ENCODE measurements around the gene PCBD1. TPM values are rescaled to one million over a fixed set of nuclear protein-coding genes. Genes with fewer than 3 reads are reported as not detected.
"Not testable (repeated sequence)": the region's sequence is repeated elsewhere in the genome, so short reads cannot be mapped to it uniquely, and the experiment has no call there.

The PCBD1 gene
- total RNA-seq, 1 donor from 2014 or later, result 36.6 TPM

- H3K36me3 Mint-ChIP-seq (ENCODE audit: unreplicated experiment), result peaks cover 29% of the 10 kb centered on the region
- TF ChIP-seq CTCF (IDR thresholded peaks at IDR 0.05), result no peak
- peak overlapping the region; percentile 24 for H3K27ac Mint-ChIP-seq (ENCODE audit: unreplicated experiment)
- H3K4me1 Mint-ChIP-seq (ENCODE audit: unreplicated experiment), result peaks cover 23% of the 10 kb centered on the region
- no peak for DNase-seq (ENCODE audit: extremely low spot score, unreplicated experiment)
- no peaks in the 10 kb centered on the region for H3K9me3 Mint-ChIP-seq (ENCODE audit: unreplicated experiment)
- H3K4me3 Mint-ChIP-seq (ENCODE audit: unreplicated experiment), result no peak overlapping the region
- no peaks in the 10 kb centered on the region for H3K27me3 Mint-ChIP-seq (ENCODE audit: unreplicated experiment)
These were observed 24.8 kb downstream of the PCBD1 start for GRCh38 chr10:70863470-70864160.

- H3K4me3 Mint-ChIP-seq (ENCODE audit: unreplicated experiment); H3K27me3 Mint-ChIP-seq (ENCODE audit: unreplicated experiment): not testable (repeated sequence)
- H3K4me1 Mint-ChIP-seq (ENCODE audit: unreplicated experiment), result peaks cover 23% of the 10 kb centered on the region
These were observed 26.7 kb downstream of the PCBD1 start for GRCh38 chr10:70861495-70862197.

GRCh38 chr10:70858759-70859158 lies 29.6 kb downstream of the PCBD1 start:
- no peak overlapping the region for H3K27ac Mint-ChIP-seq (ENCODE audit: unreplicated experiment)
- peaks cover 3% of the 10 kb centered on the region for H3K4me1 Mint-ChIP-seq (ENCODE audit: unreplicated experiment)
- DNase-seq (ENCODE audit: extremely low spot score, unreplicated experiment), result no peak
- peaks cover 42% of the 10 kb centered on the region for H3K36me3 Mint-ChIP-seq (ENCODE audit: unreplicated experiment)
- no peaks in the 10 kb centered on the region for H3K9me3 Mint-ChIP-seq (ENCODE audit: unreplicated experiment)
- TF ChIP-seq CTCF (IDR thresholded peaks at IDR 0.05), result no peak
- no peaks in the 10 kb centered on the region for H3K27me3 Mint-ChIP-seq (ENCODE audit: unreplicated experiment)
- no peak overlapping the region for H3K4me3 Mint-ChIP-seq (ENCODE audit: unreplicated experiment)

More at GRCh38 chr10:70861495-70862197, 26.7 kb downstream of the PCBD1 start:
- peaks cover 38% of the 10 kb centered on the region for H3K36me3 Mint-ChIP-seq (ENCODE audit: unreplicated experiment)
- not testable (repeated sequence) for H3K9me3 Mint-ChIP-seq (ENCODE audit: unreplicated experiment); DNase-seq (ENCODE audit: extremely low spot score, unreplicated experiment); H3K27ac Mint-ChIP-seq (ENCODE audit: unreplicated experiment)

- Mint-ChIP-seq H3K9me3 (ENCODE audit: unreplicated experiment) (no peaks in the 10 kb centered on the region), H3K4me3 (ENCODE audit: unreplicated experiment) (no peak overlapping the region), H3K27me3 (ENCODE audit: unreplicated experiment) (no peaks in the 10 kb centered on the region), H3K4me1 (ENCODE audit: unreplicated experiment) (no peaks in the 10 kb centered on the region), H3K27ac (ENCODE audit: unreplicated experiment) (no peak overlapping the region), H3K36me3 (ENCODE audit: unreplicated experiment) (peaks cover 47% of the 10 kb centered on the region)
- DNase-seq (ENCODE audit: extremely low spot score, unreplicated experiment), result no peak
- TF ChIP-seq CTCF (IDR thresholded peaks at IDR 0.05), result no peak
These were observed 31.9 kb downstream of the PCBD1 start for GRCh38 chr10:70856454-70856853.

GRCh38 chr10:70853457-70853856 lies 34.9 kb downstream of the PCBD1 start:
- H3K27me3 Mint-ChIP-seq (ENCODE audit: unreplicated experiment), result no peaks in the 10 kb centered on the region
- TF ChIP-seq CTCF (IDR thresholded peaks at IDR 0.05), result no peak
- H3K36me3 Mint-ChIP-seq (ENCODE audit: unreplicated experiment), result peaks cover 43% of the 10 kb centered on the region
- H3K27ac Mint-ChIP-seq (ENCODE audit: unreplicated experiment), result peak overlapping the region; percentile 2
- no peaks in the 10 kb centered on the region for H3K9me3 Mint-ChIP-seq (ENCODE audit: unreplicated experiment)
- DNase-seq (ENCODE audit: extremely low spot score, unreplicated experiment), result no peak
- H3K4me3 Mint-ChIP-seq (ENCODE audit: unreplicated experiment), result no peak overlapping the region
- H3K4me1 Mint-ChIP-seq (ENCODE audit: unreplicated experiment), result peaks cover 14% of the 10 kb centered on the region

Measured in osteocyte (in vitro differentiated cells).